Activated T-helper 2 cell treated with anti-CD3 and anti-CD28 coated beads, Interferon-gamma antibody, Interleukin-2, Interleukin-4, amounts not matched to agents 10 μg/mL and 5 μg/mL and 100 μg/mL, durations not matched to agents 14 hours and 24 hours and 36 hours (primary cell): Measurements from ENCODE around the gene ALK. TPM values are rescaled to one million over a fixed set of nuclear protein-coding genes. Genes with fewer than 3 reads are reported as not detected.

Experiments used
- DNase-seq: peaks from one replicate; pipeline ENCODE4 v3.0.0; 2021; ENCODE audit warnings: low spot score
- H3K27ac Mint-ChIP-seq: one replicate; pipeline ENCODE4 v1.8.0; 2021; ENCODE audit warnings: mixed read lengths
- H3K27me3 Mint-ChIP-seq: one replicate; pipeline ENCODE4 v1.8.0; 2021; ENCODE audit warnings: low read depth, mixed read lengths
- H3K36me3 Mint-ChIP-seq: one replicate; pipeline ENCODE4 v1.8.0; 2021; ENCODE audit warnings: low read depth, mixed read lengths
- H3K4me1 Mint-ChIP-seq: one replicate; pipeline ENCODE4 v1.8.0; 2021; ENCODE audit warnings: low read depth, mixed read lengths
- H3K4me3 Mint-ChIP-seq: one replicate; pipeline ENCODE4 v1.8.0; 2021; ENCODE audit warnings: low read depth, mild to moderate bottlenecking, moderate library complexity, mixed read lengths
- H3K9me3 Mint-ChIP-seq: one replicate; pipeline ENCODE4 v1.8.0; 2021; ENCODE audit warnings: mixed read lengths
- intact Hi-C: fragments of 100-400 bp; cut with micrococcal nuclease; formaldehyde crosslinking; loops from one replicate; pipeline ENCODE4 v1.15.1; 2023
- total RNA-seq: library from RNA; stranded (reverse); gene quantifications from 2 replicates; pipeline ENCODE4 v1.2.3, GENCODE V29; 2022

The ALK gene
- total RNA-seq, 1 donor from 2014 or later, result not detected

- Mint-ChIP-seq H3K4me3 (no peak overlapping the region), H3K36me3 (peaks cover 31% of the 10 kb centered on the region), H3K27me3 (no peaks in the 10 kb centered on the region), H3K9me3 (peaks cover 5% of the 10 kb centered on the region), H3K27ac (no peak overlapping the region), H3K4me1 (no peaks in the 10 kb centered on the region)
- intact Hi-C loops, result no loop called here
- no peak for DNase-seq
Observed at GRCh38 chr2:29182920-29183319, 738.5 kb downstream of the ALK start.

DNA sequence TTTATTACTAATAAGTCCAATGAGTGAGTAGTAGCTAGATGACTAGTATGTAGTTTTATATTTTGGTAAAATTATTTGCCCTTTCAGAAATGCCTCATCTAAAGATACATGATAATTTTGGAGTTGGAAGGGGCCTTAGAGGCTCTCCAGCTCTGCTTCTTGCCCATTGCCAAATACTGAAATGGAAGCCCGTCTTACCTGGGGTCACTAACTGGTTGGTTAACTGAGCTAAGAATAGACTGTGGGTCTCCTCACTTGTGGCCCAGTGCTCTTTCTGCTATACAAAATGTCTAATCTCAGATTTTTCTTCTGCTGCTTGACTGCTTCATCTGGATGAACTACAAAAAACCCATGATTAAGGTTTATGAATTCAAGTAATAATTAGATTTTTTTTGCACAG lies 739.1 kb downstream of the ALK start:
- H3K9me3 Mint-ChIP-seq, result no peaks in the 10 kb centered on the region
- intact Hi-C loops, result no loop called here
- no peak overlapping the region for H3K27ac Mint-ChIP-seq
- no peaks in the 10 kb centered on the region for H3K27me3 Mint-ChIP-seq
- H3K36me3 Mint-ChIP-seq, result peaks cover 26% of the 10 kb centered on the region
- no peak overlapping the region for H3K4me3 Mint-ChIP-seq
- DNase-seq, result no peak
- no peaks in the 10 kb centered on the region for H3K4me1 Mint-ChIP-seq

DNA sequence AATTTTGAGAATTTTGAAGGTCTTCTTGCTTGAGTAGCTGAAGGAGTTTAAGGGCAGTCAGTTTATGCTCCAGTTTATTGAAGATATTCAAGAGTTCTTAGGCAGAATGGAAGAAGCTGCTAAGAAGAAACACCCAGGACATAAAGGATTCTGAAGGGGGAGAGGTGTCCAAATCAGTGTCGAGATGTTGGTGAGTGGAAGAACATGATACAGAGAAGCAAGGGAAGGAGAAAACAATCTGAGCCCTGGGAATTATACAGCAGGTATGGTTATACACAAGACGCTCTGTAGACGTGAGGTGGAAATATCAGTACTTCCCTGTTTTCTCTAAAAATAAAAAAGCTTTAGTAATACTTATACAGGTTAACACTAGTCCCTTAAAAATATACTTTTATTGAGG lies 746.0 kb downstream of the ALK start:
- Mint-ChIP-seq H3K9me3 (no peaks in the 10 kb centered on the region), H3K27me3 (no peaks in the 10 kb centered on the region), H3K4me3 (no peak overlapping the region), H3K36me3 (peaks cover 28% of the 10 kb centered on the region), H3K27ac (no peak overlapping the region), H3K4me1 (no peaks in the 10 kb centered on the region)
- no peak for DNase-seq
- intact Hi-C loops, result no loop called here

GRCh38 chr2:29174937-29175336 lies 746.4 kb downstream of the ALK start:
- Mint-ChIP-seq H3K27ac (no peak overlapping the region), H3K9me3 (no peaks in the 10 kb centered on the region), H3K4me3 (no peak overlapping the region), H3K27me3 (no peaks in the 10 kb centered on the region), H3K36me3 (peaks cover 29% of the 10 kb centered on the region), H3K4me1 (no peaks in the 10 kb centered on the region)
- intact Hi-C loops, result no loop called here
- DNase-seq, result no peak

- no peak overlapping the region for H3K27ac Mint-ChIP-seq
- H3K27me3 Mint-ChIP-seq, result no peaks in the 10 kb centered on the region
- peaks cover 51% of the 10 kb centered on the region for H3K36me3 Mint-ChIP-seq
- DNase-seq, result no peak
- intact Hi-C loops, result no loop called here
- no peaks in the 10 kb centered on the region for H3K9me3 Mint-ChIP-seq
- no peak overlapping the region for H3K4me3 Mint-ChIP-seq
- H3K4me1 Mint-ChIP-seq, result no peaks in the 10 kb centered on the region
Observed at GRCh38 chr2:29166242-29167039, 754.9 kb downstream of the ALK start.

- no peaks in the 10 kb centered on the region for H3K4me1 Mint-ChIP-seq
- H3K27me3 Mint-ChIP-seq, result no peaks in the 10 kb centered on the region
- intact Hi-C loops, result no loop called here
- H3K9me3 Mint-ChIP-seq, result no peaks in the 10 kb centered on the region
- peaks cover 49% of the 10 kb centered on the region for H3K36me3 Mint-ChIP-seq
- H3K4me3 Mint-ChIP-seq, result no peak overlapping the region
- no peak overlapping the region for H3K27ac Mint-ChIP-seq
- no peak for DNase-seq
Observed at GRCh38 chr2:29165362-29166241, 755.8 kb downstream of the ALK start.

DNA sequence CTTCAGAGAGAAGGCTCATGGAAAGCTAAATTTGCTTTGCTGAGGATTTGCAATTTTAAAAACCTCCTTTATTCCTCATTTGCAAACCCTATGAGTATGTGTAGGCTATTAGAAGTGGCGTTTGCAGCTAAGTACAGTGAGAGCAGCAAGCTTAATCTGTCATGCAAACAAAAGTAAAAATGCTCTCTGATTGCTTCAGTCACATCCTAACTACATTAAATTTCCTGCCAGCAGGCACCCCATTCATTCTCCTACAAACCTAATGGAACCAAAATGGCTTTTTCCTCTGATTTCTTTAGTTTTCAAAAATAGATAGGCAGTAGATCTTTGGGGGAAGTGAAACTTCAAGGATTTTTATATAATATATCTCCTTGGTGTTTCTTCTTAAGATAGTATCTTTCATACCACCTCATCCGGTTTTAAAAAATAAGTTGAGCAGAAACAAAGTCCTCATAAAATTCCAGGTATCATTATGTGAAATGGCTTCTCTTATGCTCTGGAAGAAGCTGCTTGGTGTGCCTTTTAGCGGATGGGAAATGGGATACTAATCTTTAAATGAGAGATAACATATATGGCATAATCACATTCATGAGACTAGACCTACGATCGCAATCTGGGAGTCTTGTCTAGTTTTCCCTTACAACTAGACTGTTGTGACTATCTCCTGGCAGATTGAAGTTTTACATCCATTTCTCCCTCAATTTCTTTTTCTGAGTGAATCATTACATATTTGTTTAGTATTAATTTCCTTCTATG lies 757.1 kb downstream of the ALK start:
- H3K27ac Mint-ChIP-seq, result no peak overlapping the region
- H3K4me3 Mint-ChIP-seq, result no peak overlapping the region
- H3K36me3 Mint-ChIP-seq, result peaks cover 41% of the 10 kb centered on the region
- H3K27me3 Mint-ChIP-seq, result no peaks in the 10 kb centered on the region
- DNase-seq, result no peak
- H3K9me3 Mint-ChIP-seq, result no peaks in the 10 kb centered on the region
- no peaks in the 10 kb centered on the region for H3K4me1 Mint-ChIP-seq
- intact Hi-C loops, result no loop called here

GRCh38 chr2:29162204-29162928 lies 759.0 kb downstream of the ALK start:
- peaks cover 46% of the 10 kb centered on the region for H3K36me3 Mint-ChIP-seq
- no peaks in the 10 kb centered on the region for H3K9me3 Mint-ChIP-seq
- DNase-seq, result no peak
- no peak overlapping the region for H3K27ac Mint-ChIP-seq
- no peaks in the 10 kb centered on the region for H3K27me3 Mint-ChIP-seq
- H3K4me3 Mint-ChIP-seq, result no peak overlapping the region
- no peaks in the 10 kb centered on the region for H3K4me1 Mint-ChIP-seq
- intact Hi-C loops, result no loop called here

- intact Hi-C loops, result no loop called here
- Mint-ChIP-seq H3K4me3 (no peak overlapping the region), H3K27me3 (no peaks in the 10 kb centered on the region), H3K4me1 (no peaks in the 10 kb centered on the region), H3K36me3 (peaks cover 46% of the 10 kb centered on the region), H3K27ac (no peak overlapping the region), H3K9me3 (no peaks in the 10 kb centered on the region)
- no peak for DNase-seq
Observed at GRCh38 chr2:29160184-29160583, 761.2 kb downstream of the ALK start.

GRCh38 chr2:29159125-29159524 lies 762.3 kb downstream of the ALK start:
- no peak overlapping the region for H3K4me3 Mint-ChIP-seq
- H3K4me1 Mint-ChIP-seq, result no peaks in the 10 kb centered on the region
- peaks cover 53% of the 10 kb centered on the region for H3K36me3 Mint-ChIP-seq
- H3K27ac Mint-ChIP-seq, result no peak overlapping the region
- DNase-seq, result no peak
- intact Hi-C loops, result no loop called here
- H3K27me3 Mint-ChIP-seq, result no peaks in the 10 kb centered on the region
- no peaks in the 10 kb centered on the region for H3K9me3 Mint-ChIP-seq

- Mint-ChIP-seq H3K36me3 (peaks cover 65% of the 10 kb centered on the region), H3K4me1 (no peaks in the 10 kb centered on the region), H3K9me3 (no peaks in the 10 kb centered on the region), H3K27me3 (no peaks in the 10 kb centered on the region), H3K4me3 (no peak overlapping the region), H3K27ac (no peak overlapping the region)
- no peak for DNase-seq
- intact Hi-C loops, result no loop called here
Observed at GRCh38 chr2:29157131-29157530, 764.3 kb downstream of the ALK start.

DNA sequence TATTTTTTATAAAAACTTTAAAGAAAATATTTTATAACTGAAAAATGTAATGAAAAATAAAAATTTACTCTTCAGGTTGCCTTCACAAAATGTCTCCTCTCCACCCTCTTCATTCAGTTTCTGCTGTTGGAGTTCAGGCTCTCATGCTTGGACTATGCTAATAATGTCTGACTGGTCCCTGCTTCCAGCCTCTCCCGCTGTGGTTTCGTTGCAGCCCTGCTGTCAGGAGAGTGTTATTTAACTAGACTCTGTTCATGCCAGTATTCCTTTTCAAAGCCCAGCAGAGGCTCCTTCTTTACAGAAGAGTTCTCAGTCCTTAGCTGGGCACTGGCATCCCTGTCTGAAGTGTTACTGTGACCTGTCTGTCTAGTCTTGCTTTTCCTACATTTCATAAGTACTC lies 765.8 kb downstream of the ALK start:
- Mint-ChIP-seq H3K27ac (no peak overlapping the region), H3K4me1 (no peaks in the 10 kb centered on the region), H3K9me3 (no peaks in the 10 kb centered on the region), H3K4me3 (no peak overlapping the region), H3K36me3 (peaks cover 62% of the 10 kb centered on the region), H3K27me3 (no peaks in the 10 kb centered on the region)
- intact Hi-C loops, result no loop called here
- no peak for DNase-seq
